ENCODE measurements around the gene GPR155.

The GPR155 gene, protein sequence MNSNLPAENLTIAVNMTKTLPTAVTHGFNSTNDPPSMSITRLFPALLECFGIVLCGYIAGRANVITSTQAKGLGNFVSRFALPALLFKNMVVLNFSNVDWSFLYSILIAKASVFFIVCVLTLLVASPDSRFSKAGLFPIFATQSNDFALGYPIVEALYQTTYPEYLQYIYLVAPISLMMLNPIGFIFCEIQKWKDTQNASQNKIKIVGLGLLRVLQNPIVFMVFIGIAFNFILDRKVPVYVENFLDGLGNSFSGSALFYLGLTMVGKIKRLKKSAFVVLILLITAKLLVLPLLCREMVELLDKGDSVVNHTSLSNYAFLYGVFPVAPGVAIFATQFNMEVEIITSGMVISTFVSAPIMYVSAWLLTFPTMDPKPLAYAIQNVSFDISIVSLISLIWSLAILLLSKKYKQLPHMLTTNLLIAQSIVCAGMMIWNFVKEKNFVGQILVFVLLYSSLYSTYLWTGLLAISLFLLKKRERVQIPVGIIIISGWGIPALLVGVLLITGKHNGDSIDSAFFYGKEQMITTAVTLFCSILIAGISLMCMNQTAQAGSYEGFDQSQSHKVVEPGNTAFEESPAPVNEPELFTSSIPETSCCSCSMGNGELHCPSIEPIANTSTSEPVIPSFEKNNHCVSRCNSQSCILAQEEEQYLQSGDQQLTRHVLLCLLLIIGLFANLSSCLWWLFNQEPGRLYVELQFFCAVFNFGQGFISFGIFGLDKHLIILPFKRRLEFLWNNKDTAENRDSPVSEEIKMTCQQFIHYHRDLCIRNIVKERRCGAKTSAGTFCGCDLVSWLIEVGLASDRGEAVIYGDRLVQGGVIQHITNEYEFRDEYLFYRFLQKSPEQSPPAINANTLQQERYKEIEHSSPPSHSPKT

GRCh38 chr2:174486563-174487107 lies at the start of gene GPR155:
TSS of gene GPR155 (minus strand) at chr2:174487029. CDS start at chr2:174481956, 5,073 bp downstream.
- peak within 1 kb of the TSS; percentile 88 for H3K4me3 ChIP-seq (ENCODE audit: low read length)
- TF ChIP-seq CTCF (IDR thresholded peaks at IDR 0.05; ENCODE audit: insufficient read depth, low read depth, low read length, missing control alignments) = no peak
- DNase-seq (ENCODE audit: low read depth) = peak; percentile 47

GRCh38 chr2:174535757-174536703 lies 49.2 kb upstream of the GPR155 start:
- TF ChIP-seq CTCF (IDR thresholded peaks at IDR 0.05; ENCODE audit: insufficient read depth, low read depth, low read length, missing control alignments) = no peak
- DNase-seq (ENCODE audit: low read depth) = peak; percentile 71
- no peak overlapping the region for H3K4me3 ChIP-seq (ENCODE audit: low read length)

DNA sequence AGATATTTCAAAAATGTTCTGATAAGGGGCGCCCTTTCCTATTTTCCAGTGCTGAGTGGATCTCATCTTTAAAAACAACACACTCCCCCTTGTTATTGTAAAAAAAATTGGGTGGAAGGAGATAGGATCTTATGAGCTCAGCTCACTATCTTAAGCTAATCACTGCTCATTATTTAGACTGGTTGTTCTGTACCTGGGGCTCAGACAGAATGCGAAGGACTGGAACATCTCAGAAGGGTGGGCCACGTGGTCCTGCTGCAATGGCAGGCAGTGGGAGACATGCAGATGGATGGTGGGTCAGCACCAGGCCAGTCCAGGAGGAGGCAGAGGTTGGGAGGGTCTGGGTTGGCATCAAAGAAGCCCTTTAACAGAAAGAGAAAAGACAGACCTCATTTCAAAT lies 48.3 kb upstream of the GPR155 start:
- no peak overlapping the region for H3K4me3 ChIP-seq (ENCODE audit: low read length)
- TF ChIP-seq CTCF (IDR thresholded peaks at IDR 0.05; ENCODE audit: insufficient read depth, low read depth, low read length, missing control alignments) = no peak
- DNase-seq (ENCODE audit: low read depth) = no peak

GRCh38 chr2:174529916-174530315 lies 43.1 kb upstream of the GPR155 start:
- no peak for DNase-seq (ENCODE audit: low read depth)
- TF ChIP-seq CTCF (IDR thresholded peaks at IDR 0.05; ENCODE audit: insufficient read depth, low read depth, low read length, missing control alignments) = no peak
- no peak overlapping the region for H3K4me3 ChIP-seq (ENCODE audit: low read length)

- no peak overlapping the region for H3K4me3 ChIP-seq (ENCODE audit: low read length)
- no peak for DNase-seq (ENCODE audit: low read depth)
- TF ChIP-seq CTCF (IDR thresholded peaks at IDR 0.05; ENCODE audit: insufficient read depth, low read depth, low read length, missing control alignments) = no peak
These were observed 41.1 kb upstream of the GPR155 start for GRCh38 chr2:174527959-174528358.

- no peak for DNase-seq (ENCODE audit: low read depth)
- H3K4me3 ChIP-seq (ENCODE audit: low read length) = no peak overlapping the region
These were observed 40.4 kb upstream of the GPR155 start for GRCh38 chr2:174527101-174527721.

More at GRCh38 chr2:174527101-174527721, 40.4 kb upstream of the GPR155 start:
- no peak for TF ChIP-seq CTCF (IDR thresholded peaks at IDR 0.05; ENCODE audit: insufficient read depth, low read depth, low read length, missing control alignments)
